KMS-11 (cell line): ENCODE results near the gene DOCK7.

Experiments used
- H2AFZ ChIP-seq: fragments of 200-600 bp; sonication (generic); 2 replicates; pipeline ENCODE4 v1.6.1; 2016; ENCODE audit warnings: antibody characterized with exemption, mixed run types, low read depth
- H3K27ac ChIP-seq: fragments of 200-600 bp; sonication (generic); 2 replicates; pipeline ENCODE4 v1.6.1; 2016; ENCODE audit warnings: mild to moderate bottlenecking, mixed run types
- H3K27me3 ChIP-seq: fragments of 200-600 bp; sonication (generic); 2 replicates; pipeline ENCODE4 v1.6.1; 2017; ENCODE audit warnings: mild to moderate bottlenecking, low read depth, mixed run types, moderate library complexity; ENCODE audit not compliant: insufficient read depth
- H3K36me3 ChIP-seq: fragments of 200-600 bp; sonication (generic); 2 replicates; pipeline ENCODE4 v1.6.1; 2017; ENCODE audit warnings: mild to moderate bottlenecking, mixed run types; ENCODE audit not compliant: insufficient read depth
- H3K4me1 ChIP-seq: fragments of 200-600 bp; sonication (generic); 2 replicates; pipeline ENCODE4 v1.6.1; 2016; ENCODE audit warnings: mild to moderate bottlenecking, low read depth, mixed run types; ENCODE audit not compliant: poor library complexity, severe bottlenecking
- H3K4me2 ChIP-seq: fragments of 200-600 bp; sonication (generic); 2 replicates; pipeline ENCODE4 v1.7.0; 2016; ENCODE audit warnings: mild to moderate bottlenecking, mixed run types
- H3K4me3 ChIP-seq: fragments of 200-600 bp; sonication (generic); IDR thresholded peaks from 2 replicates; pipeline ENCODE4 v1.6.1; 2017; ENCODE audit warnings: low read depth, low read length, mixed read lengths; ENCODE audit not compliant: insufficient read depth
- H3K79me2 ChIP-seq: fragments of 200-600 bp; sonication (generic); 2 replicates; pipeline ENCODE4 v1.6.1; 2016; ENCODE audit warnings: low read depth, mixed run types; ENCODE audit not compliant: insufficient read depth
- H3K9ac ChIP-seq: fragments of 200-600 bp; sonication (generic); 2 replicates; pipeline ENCODE4 v1.6.1; 2016; ENCODE audit warnings: mild to moderate bottlenecking, mixed run types
- H4K20me1 ChIP-seq: fragments of 200-600 bp; sonication (generic); 2 replicates; pipeline ENCODE4 v1.6.1; 2016; ENCODE audit warnings: mild to moderate bottlenecking, mixed run types; ENCODE audit not compliant: insufficient read depth
- CTCF ChIP-seq: fragments of 200-600 bp; sonication (generic); conservative IDR thresholded peaks from 2 replicates; pipeline ENCODE4 v1.6.1; 2017; ENCODE audit warnings: low read depth, mild to moderate bottlenecking, antibody characterized with exemption, low read length, moderate library complexity, mixed read lengths

DOCK7 gene

DNA sequence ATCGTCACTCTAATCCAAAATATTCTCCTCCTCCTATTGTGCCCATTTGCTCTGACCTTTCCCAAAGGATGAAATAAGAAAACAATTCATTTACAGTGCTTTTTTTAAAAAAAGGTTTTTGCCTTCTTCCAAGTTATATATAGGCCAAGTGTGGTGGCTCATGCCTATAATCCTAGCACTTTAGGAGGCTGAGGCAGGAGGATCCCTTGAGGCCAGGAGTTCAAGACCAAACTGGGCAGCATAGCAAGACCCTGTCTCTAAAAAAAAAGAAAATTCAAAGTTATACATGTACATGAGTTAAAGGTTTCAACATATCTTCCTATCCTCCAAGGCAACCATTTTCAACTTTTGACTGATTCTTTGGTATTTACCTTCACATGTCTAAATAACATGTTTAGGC is 261.4 kb downstream of the DOCK7 start:
- H3K79me2 ChIP-seq: no peaks in the 10 kb centered on the region
- TF ChIP-seq CTCF: no peak

DNA sequence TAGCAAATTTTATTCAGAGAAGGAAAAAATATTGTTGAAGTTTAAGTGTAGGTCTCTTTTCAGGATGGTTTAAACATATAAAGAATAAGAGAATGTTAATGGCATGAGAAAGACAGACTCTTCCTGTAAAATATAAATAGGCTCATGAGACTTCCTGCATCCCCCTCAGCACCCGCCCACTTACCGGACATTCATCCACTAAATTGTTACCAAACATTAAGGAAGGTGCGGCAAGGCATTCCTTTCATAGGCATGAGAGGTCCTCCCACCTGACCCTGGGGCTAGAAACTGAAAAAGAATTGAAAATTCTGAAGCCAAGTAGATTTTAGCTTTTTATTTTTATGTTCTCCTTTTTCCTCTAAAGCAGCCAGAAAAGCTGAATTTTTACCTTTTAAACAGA is 261.9 kb downstream of the DOCK7 start:
- H2AFZ ChIP-seq: no peak overlapping the region
- no peaks in the 10 kb centered on the region for H3K4me1 ChIP-seq
- no peaks in the 10 kb centered on the region for H3K27me3 ChIP-seq
- H3K36me3 ChIP-seq: no peaks in the 10 kb centered on the region
- H3K4me2 ChIP-seq: no peak overlapping the region
- H3K4me3 ChIP-seq: no peak overlapping the region
- TF ChIP-seq CTCF: no peak
- no peaks in the 10 kb centered on the region for H4K20me1 ChIP-seq
- H3K27ac ChIP-seq: no peak overlapping the region
- H3K79me2 ChIP-seq: no peaks in the 10 kb centered on the region
- no peak overlapping the region for H3K9ac ChIP-seq

More for the DNA sequence above, 261.4 kb downstream of the DOCK7 start:
- no peak overlapping the region for H3K4me2 ChIP-seq
- H2AFZ ChIP-seq: no peak overlapping the region
- H3K4me3 ChIP-seq: no peak overlapping the region
- no peaks in the 10 kb centered on the region for H3K36me3 ChIP-seq
- no peak overlapping the region for H3K9ac ChIP-seq
- no peak overlapping the region for H3K27ac ChIP-seq
- H4K20me1 ChIP-seq: no peaks in the 10 kb centered on the region
- no peaks in the 10 kb centered on the region for H3K27me3 ChIP-seq
- H3K4me1 ChIP-seq: no peaks in the 10 kb centered on the region

- H3K9ac ChIP-seq: no peak overlapping the region
- H4K20me1 ChIP-seq: no peaks in the 10 kb centered on the region
- no peak overlapping the region for H3K4me3 ChIP-seq
- TF ChIP-seq CTCF: no peak
- H3K4me1 ChIP-seq: no peaks in the 10 kb centered on the region
- H3K79me2 ChIP-seq: no peaks in the 10 kb centered on the region
- no peaks in the 10 kb centered on the region for H3K36me3 ChIP-seq
- no peak overlapping the region for H2AFZ ChIP-seq
- H3K27me3 ChIP-seq: no peaks in the 10 kb centered on the region
- H3K4me2 ChIP-seq: no peak overlapping the region
- no peak overlapping the region for H3K27ac ChIP-seq
Observed at GRCh38 chr1:62425041-62425440, 263.1 kb downstream of the DOCK7 start.

- H3K4me3 ChIP-seq: no peak overlapping the region
- H3K4me1 ChIP-seq: no peaks in the 10 kb centered on the region
- no peak overlapping the region for H2AFZ ChIP-seq
- no peaks in the 10 kb centered on the region for H3K79me2 ChIP-seq
- no peak overlapping the region for H3K9ac ChIP-seq
- no peaks in the 10 kb centered on the region for H3K36me3 ChIP-seq
- TF ChIP-seq CTCF: no peak
- H3K27me3 ChIP-seq: no peaks in the 10 kb centered on the region
- no peak overlapping the region for H3K4me2 ChIP-seq
- H4K20me1 ChIP-seq: no peaks in the 10 kb centered on the region
- no peak overlapping the region for H3K27ac ChIP-seq
Observed at GRCh38 chr1:62424411-62424810, 263.8 kb downstream of the DOCK7 start.
